NCI-H1436 (cell line): ENCODE results near the gene PNPT1.
"Not testable (repeated sequence)": the region's sequence is repeated elsewhere in the genome, so short reads cannot be mapped to it uniquely, and the experiment has no call there.

Experiments
- DNase-seq: peaks from one replicate; lab custom pipeline; 2025; lab: John Stamatoyannopoulos, UW

The PNPT1 gene

DNA sequence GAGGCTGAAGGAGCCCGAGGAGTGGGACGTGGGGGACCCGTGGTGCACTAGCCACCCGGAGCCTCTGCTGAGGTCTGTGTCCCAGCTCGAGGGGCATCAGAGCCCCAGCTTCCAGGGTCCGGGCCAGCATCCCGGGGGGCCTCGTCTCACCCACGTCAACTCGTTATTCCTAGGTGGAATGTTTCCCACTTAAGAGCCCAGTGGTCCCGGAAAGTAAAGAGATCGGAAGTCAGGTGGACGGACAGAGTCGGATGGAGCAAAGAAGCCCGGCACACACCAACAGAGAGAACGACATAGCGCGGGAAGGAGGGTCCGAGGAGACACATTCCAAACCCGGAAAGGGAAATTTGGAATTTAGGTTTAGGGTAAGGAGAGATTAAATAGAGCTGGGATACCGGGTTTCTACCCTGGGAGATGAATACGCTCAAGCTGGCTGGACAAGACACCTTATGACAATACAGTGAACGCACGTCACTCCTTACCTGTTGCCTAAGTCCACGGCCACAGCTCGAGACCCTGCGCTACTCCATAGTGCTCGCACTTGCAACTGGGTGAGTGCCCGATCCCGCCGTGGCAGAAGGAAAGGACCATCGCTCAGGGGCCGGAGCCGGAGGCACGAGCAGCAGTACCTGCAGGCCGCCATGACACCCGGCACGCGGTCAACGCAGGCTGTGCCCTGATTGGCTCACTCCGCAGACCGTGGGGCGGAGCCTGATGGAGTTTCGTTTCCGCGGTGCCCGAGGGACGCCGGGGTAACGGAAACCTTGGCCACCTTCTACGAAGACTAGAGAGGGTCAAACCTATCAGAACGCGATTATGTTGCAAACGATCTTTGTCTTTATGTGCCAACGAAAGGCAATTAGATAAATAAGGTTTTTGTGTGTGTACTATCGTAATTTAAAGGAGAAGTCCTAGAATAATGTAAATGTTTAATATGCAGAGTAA is at the start of gene PNPT1:
Gene PNPT1, minus strand, starts transcription at position 664 of the 945 bp plus-strand sequence. Its CDS starts 21 bp downstream, at position 643.
- DNase-seq: peak; percentile 89

DNA sequence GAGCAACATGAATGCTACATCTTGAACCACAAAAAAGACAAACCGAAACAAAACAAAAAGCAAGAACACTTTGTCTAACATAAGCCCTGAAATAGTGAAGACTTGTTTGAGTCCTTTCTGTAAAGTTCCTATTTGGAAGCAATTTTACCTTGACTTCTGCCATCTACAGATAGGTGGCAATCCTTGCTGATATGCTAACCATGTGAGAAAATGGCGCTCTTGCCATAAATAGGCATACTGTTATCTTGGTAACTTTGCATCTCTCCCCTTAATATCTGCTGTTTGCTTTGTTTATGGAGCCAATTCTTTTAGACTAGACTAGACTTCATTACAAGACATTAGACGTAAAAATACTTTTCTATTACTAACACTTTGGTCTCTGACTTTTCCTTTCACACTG is 49.4 kb upstream of the PNPT1 start:
- DNase-seq: no peak

DNA sequence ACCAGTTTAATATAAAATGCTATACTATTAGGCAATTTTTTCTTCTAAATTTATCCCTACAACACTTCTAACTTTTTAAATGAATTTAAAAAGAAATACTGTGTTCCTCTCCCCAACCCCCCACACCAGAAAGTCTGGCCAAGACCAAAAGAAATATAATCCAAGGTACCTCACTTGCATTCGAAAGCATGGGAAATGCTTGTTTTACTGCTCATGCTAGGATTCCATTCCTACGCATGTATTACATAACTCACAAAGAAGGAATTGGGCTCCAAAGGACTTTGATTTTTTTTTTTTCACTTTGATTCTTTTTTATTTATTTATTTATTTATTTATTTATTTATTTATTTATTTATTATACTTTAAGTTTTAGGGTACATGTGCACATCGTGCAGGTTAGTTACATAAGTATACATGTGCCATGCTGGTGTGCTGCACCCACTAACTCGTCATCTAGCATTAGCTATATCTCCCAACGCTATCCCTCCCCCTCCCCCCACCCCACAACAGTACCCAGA is 42.4 kb upstream of the PNPT1 start:
- not testable (repeated sequence) for DNase-seq

DNA sequence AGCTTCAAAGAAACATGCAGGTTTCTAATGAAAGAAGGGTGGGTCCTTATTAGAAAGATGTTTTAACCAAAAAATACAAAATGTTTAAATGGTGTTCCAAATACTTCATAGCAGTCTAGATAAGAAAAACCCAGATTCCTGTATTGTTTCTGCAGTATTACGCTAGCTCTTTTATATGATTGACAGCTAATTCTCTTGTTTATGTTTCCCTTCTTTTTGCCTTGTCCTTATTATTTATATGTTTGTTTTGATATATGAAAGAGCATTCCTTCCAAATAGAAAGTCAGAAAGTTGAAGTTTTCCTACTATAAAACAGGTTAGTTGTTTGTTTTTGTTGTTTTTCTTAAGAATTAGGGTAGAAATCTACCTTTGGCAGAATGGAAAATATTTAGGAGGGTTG is 41.1 kb upstream of the PNPT1 start:
- no peak for DNase-seq

DNA sequence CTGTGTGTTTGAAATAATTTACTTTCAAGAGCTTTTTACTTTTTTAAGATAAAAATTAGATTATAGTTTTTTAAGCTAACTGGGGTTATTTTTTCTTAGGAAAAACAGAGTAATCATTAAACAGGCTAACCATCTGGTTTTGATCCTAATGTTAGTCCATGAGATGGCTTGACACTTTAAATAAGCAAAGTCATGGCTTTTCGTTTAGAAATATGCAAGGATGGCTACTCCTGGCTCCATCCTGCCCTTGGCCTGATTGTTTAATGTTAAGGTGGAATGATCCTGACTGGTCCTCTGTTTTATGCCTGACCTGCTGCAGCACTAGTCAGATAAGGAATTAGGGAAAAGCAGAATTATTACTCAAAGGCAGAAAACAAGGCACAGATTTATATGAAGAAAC is 39.7 kb upstream of the PNPT1 start:
- DNase-seq: no peak

DNA sequence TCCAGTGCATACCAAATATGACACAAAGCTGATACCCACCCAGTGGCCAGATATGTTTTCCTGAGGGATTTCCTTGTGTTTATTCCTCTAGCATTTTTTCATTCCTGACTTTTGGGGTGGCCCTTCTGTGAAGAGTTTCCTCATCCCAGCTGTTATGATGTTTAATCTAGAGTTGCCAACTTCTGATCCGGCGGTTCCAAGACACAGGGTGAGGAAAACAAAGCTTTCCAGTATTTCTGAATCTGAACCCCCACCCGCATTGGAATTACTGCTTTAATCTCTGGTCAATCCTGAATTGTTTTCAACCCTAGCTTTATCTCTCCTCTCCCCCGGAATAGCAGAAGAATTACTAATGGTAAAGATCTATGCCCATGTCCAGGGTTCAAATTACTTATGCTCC is 39.2 kb upstream of the PNPT1 start:
- DNase-seq: no peak

DNA sequence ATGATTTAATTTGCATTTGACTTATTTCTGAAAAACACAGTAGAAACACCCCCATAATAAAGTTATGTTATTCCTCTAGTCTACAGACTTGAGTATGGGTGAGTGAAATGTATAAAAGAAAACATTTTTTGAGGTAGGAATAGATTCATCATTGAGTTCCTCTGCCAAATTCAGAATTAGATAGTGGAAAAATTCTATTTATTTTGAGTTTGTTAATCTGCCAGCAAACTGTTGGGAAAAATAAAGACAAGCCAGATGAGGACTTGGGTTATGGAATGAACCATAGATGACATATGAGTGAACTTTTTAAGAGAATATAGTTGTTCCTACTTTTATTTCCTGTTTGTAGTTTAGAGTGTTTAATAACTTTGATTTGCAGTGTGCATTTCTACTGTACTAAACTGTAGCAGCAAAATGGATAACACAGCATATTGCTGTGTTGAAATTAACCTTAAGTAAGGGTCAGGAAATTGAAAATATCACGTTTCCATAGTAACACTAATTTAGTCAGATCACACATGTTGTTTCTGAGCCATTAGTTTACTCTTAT is 35.6 kb upstream of the PNPT1 start:
- no peak for DNase-seq

DNA sequence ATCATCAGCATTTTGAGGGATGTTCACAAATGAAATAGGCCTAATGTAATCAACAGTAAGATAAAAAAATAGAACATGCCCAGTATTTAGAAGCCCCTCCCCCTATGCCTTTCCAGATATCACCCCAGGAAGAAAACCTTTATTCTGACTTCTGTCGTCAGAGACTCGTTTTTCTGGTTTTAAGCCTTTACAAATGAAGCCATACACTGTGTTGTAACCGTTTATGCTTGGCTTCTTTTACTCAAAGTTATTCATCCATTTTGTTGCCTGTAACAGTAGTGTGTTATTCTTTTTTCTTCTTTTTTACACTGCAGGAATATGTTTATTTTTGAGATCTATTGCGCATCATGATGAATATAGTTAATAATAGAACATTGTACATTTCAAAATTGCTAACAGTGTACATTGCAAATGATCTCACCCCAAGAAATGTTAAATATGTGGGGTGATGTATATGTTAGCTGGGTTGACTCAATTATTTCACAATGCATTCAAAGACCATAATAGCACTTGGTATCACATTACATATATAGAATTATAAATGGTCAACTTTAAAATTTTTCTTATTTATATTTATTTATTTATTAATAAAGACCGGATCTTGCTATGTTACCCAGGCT is 28.1 kb upstream of the PNPT1 start:
- no peak for DNase-seq

DNA sequence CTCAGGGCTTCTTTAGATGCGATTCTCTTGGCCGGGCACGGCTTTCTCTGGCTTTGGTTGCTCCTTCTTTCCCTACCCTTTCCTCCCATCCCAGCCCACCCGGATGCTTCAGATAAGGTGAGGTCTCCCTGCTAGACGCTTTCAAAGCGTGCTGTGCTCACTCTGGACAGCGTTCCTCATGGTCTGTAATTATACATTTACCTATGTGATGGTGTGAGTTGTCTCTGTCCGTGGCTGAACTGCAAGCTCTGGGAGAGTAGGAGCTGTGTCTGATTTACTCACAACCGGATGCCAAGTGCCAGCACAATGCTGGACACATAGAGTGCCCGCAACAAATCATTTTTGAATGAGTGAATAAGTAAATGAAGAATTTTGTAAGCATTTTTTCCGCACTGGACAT is 26.8 kb upstream of the PNPT1 start:
- no peak for DNase-seq

DNA sequence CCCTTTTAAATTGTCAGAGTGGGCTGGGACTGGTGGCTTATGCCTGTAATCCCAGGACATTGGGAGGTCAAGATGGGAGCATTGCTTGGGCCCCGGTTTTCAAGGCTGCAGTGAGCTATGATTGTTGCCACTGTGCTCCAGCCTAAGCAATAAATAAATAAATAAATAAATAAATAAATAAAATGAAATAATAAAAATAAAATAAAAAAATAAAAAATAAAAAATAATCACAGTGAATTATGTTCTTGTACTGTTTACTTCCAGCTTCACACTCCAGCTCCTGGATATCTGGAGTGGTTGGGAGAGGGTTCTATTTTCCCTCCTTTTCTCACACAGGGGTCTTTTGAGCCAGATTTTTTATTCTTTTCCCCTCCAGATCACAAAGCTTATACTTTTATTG is 26.2 kb upstream of the PNPT1 start:
- no peak for DNase-seq

DNA sequence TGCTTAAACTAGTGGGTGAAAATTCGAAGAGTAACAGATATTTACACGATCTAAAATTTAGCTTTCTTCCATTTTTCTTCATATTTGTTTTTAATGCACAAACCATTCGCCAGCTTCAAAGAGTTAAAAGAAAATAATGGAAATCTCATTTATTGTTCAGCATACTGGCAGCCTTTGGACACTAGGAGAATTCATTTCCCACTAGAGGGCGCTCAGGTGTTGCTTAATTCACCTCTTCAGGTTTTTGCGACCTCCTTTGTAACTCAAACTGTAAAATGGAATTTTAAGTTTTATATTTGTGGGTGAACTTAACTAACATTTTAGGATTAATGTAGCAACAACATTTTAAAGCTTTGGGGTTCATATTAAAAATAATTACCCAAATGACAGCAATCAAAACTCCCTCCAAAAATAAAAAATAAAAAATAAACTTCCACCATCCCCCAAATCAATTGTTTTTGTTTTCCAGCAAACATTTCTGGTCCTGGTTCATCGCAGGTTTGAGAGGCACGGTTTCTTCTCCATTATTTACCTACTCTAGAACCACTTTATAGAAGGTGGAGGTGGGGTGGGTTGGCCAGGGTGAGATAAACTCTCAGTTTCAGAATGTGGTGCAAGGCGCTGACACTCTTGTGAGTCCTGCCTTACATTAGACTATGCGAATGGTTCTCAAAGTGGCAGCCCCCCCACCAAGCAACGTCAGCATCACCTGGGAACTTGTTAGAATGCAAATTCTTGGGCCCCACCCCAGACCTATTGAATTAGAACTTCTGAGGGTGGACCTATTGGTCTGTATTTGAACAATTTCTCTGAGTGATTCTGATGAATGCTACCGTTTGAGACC is 24.7 kb upstream of the PNPT1 start:
- peak; percentile 72 for DNase-seq

DNA sequence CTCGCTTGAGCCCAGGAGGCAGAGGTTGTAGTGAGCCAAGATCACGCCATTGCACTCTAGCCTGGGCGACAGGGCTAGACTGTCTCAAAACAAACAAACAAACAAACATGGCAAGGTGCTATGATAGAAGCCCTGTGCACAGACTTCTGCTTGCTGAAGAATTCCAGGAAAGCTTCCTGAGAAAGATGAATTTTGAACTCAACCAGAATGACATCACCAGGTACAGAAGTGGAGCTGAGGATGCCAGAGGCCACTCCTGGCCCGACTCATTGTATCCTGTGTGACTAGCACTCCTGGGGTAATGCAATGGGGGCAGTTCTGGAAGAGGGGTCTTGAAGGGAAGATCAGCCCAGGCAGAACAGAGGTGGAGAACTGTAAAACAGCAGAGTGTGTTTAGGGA is 22.0 kb upstream of the PNPT1 start:
- DNase-seq: no peak

DNA sequence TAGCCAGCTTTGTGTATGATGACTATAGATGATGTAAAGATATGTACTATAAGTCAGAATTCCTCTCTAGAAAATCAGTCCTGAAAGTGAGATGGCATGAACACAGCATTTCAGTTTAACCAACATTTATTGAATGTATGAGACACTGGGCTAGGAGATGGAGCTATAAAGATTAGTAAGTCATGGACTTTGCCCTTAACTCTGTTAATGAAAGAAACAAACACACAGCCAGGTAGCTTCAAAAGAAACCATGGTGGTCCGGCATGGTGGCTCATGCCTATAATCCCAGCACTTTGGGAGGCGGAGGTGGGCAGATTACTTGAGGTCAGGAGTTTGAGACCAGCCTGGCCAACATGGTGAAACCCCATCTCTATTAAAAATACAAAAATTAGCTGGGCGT is 21.5 kb upstream of the PNPT1 start:
- not testable (repeated sequence) for DNase-seq

DNA sequence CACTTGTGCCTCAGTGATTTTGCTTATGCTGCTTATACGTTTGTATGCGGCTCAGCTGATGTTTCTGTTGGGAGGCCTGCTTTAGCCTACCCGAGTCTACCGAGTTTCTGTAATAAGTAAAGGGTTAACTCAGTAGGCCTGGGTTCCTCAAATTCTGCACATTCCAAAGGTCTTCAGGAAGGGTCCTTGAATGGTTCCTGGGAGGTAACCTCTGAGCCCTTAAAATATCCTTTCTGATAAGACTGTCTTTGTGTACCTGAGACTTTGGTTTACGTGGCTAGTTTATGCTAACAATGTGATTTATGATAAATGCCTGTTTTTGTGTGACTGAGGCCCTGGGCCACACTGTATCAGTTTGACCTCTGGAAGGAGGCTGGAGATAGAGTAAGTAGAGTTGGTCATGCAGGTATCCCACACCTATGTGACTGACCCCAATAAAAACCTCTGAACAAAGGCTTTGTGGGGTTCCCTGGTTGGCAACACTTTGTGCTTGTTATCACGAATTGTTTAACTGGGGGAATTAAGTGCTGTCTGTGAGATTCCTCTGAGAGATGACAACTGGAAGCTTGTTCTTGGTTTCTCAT is 18.9 kb upstream of the PNPT1 start:
- no peak for DNase-seq

DNA sequence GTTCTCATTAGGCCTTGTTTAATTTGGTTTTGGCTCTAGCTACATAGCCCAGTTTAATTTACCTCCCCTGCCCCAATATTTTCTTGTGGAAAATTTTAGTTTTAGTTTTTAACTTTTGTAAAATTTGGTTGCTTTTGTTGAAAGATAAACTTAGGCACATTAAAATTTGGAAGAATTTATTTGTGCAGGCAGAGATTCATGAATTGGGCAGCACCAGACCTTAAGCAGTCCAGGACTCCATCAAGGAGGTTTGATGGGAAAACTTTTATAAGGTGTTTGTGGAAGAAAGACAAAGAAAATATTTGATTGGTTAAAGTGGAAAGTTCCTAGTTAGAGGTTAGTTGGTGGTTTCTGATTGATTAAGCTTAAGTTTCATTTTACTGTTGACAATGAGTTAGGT is 16.4 kb upstream of the PNPT1 start:
- no peak for DNase-seq

DNA sequence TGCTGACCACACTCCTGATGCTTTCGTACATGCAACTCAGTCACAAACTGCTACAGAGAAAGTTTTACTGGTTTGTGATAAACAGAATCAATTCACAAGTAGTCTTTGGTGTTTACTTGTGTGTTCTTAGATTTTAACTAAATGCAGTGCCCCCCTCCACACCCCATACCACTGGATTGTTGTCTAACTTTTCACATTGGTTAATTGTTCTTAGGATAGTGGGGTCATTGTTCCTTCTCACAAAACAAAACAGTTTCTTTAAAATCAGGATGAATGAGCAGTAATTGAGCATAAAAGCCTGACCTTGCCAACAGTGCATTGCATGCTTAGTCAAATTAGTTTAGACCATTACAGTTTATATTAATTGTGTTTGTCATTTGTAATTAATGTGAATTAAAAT is 14.1 kb upstream of the PNPT1 start:
- no peak for DNase-seq

DNA sequence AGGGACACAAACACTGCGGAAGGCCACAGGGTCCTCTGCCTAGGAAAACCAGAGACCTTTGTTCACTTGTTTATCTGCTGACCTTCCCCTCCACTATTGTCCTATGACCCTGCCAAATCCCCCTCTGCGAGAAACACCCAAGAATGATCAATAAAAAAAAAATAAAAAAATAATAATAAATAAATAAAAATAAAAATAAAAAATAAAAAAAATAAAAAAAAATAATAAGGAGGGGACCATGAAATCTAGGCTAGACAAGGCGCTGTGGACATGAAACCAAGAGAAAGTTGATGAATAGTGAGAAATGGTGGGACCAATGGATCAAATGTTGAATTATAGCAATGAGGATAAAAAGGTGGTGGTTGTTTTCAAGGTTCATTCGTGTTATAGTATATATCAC is 12.6 kb upstream of the PNPT1 start:
- DNase-seq: not testable (repeated sequence)

DNA sequence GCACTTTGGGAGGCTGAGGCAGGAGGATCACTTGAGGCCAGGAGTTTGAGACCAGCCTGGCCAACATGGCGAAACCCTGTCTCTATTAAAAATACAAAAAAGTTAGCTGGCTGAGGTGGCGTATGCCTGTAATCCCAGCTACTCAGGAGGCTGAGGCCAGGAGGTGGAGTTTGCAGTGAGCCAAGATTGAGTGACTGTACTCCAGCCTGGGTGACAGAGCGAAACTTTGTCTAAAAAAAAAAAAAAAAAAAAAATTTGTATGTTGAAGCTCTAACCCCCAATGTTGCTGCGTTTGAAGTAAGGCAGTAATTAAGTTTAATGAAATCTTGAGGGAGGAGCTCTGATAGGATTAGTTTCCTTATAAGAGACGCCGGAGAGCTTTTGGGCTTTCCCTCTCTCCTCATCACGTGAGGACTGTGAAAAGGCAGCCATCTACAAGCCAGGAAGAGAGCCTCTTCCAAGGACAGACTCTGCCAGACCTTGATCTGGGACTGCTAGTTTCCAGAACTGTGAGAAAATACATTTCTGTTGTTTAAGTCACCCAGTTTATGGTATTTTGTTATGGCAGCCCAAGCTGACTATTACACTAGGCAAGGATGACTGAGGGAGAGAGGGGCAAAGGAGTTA is 11.5 kb upstream of the PNPT1 start:
- no peak for DNase-seq

DNA sequence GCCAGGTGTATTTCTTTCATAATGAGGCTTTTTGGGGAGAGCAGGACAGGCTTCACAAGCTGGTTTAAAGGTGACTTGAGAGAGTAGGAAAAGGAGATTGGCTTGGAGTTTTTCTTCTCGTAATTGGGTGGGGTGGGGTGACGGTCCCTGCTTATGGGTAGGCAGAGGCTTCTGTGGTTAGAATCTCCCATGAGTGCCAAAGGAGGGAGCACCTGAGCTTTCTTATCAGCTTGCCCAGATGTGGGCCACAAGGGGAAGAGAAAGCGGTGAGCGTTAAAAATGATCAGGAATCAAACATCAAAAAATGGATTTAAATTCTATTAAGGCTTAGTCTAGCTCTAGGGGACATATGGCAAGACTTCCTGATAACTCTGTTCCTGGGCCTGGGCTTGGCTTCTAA is 9.7 kb upstream of the PNPT1 start:
- no peak for DNase-seq

DNA sequence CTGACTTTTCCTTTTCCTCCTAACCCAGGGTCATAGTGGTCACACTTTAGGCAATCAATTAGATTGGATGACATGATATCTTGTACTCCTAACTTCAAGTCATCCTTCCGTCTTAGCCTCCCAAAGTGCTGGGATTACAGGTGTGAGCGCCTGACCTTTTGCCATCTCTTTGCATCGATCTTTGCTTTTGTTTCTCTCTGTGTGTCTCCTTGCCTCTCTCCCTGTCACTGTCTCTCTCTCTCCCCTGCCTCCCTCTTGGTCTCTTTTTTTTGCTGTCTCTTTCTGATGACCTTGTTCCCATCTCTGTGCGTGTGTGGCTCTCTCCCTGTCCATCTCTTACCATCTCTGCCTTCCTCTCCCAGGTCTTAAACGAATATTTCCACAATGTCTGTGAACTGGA is 904 bp downstream of the PNPT1 start:
- not testable (repeated sequence) for DNase-seq

DNA sequence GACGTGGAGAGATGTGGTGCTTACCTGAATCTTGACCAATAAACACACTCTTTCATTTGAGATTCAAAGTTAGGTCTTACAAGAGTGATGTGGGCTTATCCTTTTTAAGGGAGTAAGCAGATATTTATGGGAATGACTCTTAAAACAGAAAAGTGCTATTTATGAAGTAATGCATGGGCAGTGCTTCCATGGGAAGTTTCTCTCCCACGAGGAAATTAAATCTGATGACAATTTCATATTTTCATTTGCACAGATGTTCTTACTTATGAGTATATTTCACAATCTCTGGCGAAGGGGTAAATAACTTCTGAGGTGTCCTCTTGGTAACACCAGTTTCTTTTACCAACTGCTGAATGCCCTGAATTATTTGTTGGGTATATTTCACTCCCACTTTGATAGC is 21.0 kb downstream of the PNPT1 start:
- DNase-seq: no peak
